Mesendoderm (in vitro differentiated cells): Measurements from ENCODE around the gene NPL.

Experiments used
- DNase-seq: peaks from one replicate; pipeline ENCODE4 v3.0.0; 2013
- H2AK5ac ChIP-seq: 2 replicates; pipeline ENCODE4 v1.6.1; 2013; ENCODE audit warnings: low read length, inconsistent platforms
- H2BK120ac ChIP-seq: 2 replicates; pipeline ENCODE4 v1.6.1; 2013; ENCODE audit warnings: low read depth, mild to moderate bottlenecking, low read length, moderate library complexity, mixed read lengths
- H2BK15ac ChIP-seq: replicated peaks from 2 replicates; pipeline ENCODE4 v1.6.1; 2013; ENCODE audit warnings: low read depth, mild to moderate bottlenecking, moderate library complexity
- H2BK5ac ChIP-seq: 2 replicates; pipeline ENCODE4 v1.6.1; 2013; ENCODE audit warnings: low read length, inconsistent platforms
- H3K18ac ChIP-seq: 2 replicates; pipeline ENCODE4 v1.6.1; 2013; ENCODE audit warnings: mild to moderate bottlenecking, low read length, mixed read lengths
- H3K23ac ChIP-seq: one replicate; pipeline ENCODE4 v1.6.1; 2013; ENCODE audit warnings: low read length
- H3K27ac ChIP-seq: 2 replicates; pipeline ENCODE4 v1.5.1; 2013; ENCODE audit warnings: low read depth, mild to moderate bottlenecking, inconsistent platforms, low read length, moderate library complexity
- H3K27me3 ChIP-seq: 2 replicates; pipeline ENCODE4 v1.6.1; 2013; ENCODE audit warnings: low read length, control low read depth, mild to moderate bottlenecking, inconsistent platforms; ENCODE audit not compliant: insufficient read depth, poor library complexity
- H3K36me3 ChIP-seq: 2 replicates; pipeline ENCODE4 v1.6.1; 2013; ENCODE audit warnings: low read length, inconsistent platforms; ENCODE audit not compliant: control insufficient read depth, insufficient read depth
- H3K4ac ChIP-seq: one replicate; pipeline ENCODE4 v1.6.1; 2013; ENCODE audit warnings: low read depth, mild to moderate bottlenecking, low read length, moderate library complexity
- H3K4me1 ChIP-seq: 2 replicates; pipeline ENCODE4 v1.6.1; 2013; ENCODE audit warnings: low read depth, low read length, inconsistent platforms; ENCODE audit not compliant: control insufficient read depth
- H3K4me2 ChIP-seq: 2 replicates; pipeline ENCODE4 v1.6.1; 2013; ENCODE audit warnings: low read length
- H3K4me3 ChIP-seq: 2 replicates; pipeline ENCODE4 v1.5.1; 2013; ENCODE audit warnings: mild to moderate bottlenecking, low read length
- H3K56ac ChIP-seq: one replicate; pipeline ENCODE4 v1.6.1; 2013; ENCODE audit warnings: low read length
- H3K79me1 ChIP-seq: 2 replicates; pipeline ENCODE4 v1.6.1; 2013; ENCODE audit warnings: low read length, inconsistent platforms
- H3K79me2 ChIP-seq: 2 replicates; pipeline ENCODE4 v1.6.1; 2013; ENCODE audit warnings: mild to moderate bottlenecking, low read length; ENCODE audit not compliant: control insufficient read depth, insufficient read depth
- H3K9ac ChIP-seq: 2 replicates; pipeline ENCODE4 v1.6.1; 2013; ENCODE audit warnings: low read length, inconsistent platforms
- H4K5ac ChIP-seq: one replicate; pipeline ENCODE4 v1.6.1; 2013; ENCODE audit warnings: low read length
- H4K8ac ChIP-seq: one replicate; pipeline ENCODE4 v1.6.1; 2013; ENCODE audit warnings: low read depth, mild to moderate bottlenecking, control low read depth, low read length, moderate library complexity
- WGBS: extraction: QIAGEN DNeasy Blood & Tissue Kit; methylation state at CpG from one replicate; pipeline ENCODE4 v1.1.7; 2013; ENCODE audit warnings: low lambda C conversion rate, missing lambda C conversion rate; ENCODE audit not compliant: insufficient coverage; ENCODE audit errors: extremely low coverage; 5-methylcytosine and 5-hydroxymethylcytosine counted together

Gene NPL

GRCh38 chr1:182877331-182877730 lies 87.8 kb downstream of the NPL start:
- Histone ChIP-seq H2BK15ac (no peak overlapping the region), H3K4ac (no peak overlapping the region), H3K27me3 (no peaks in the 10 kb centered on the region), H3K79me2 (no peaks in the 10 kb centered on the region), H2BK120ac (no peak overlapping the region), H3K9ac (no peak overlapping the region), H3K27ac (no peak overlapping the region), H3K4me3 (no peak overlapping the region), H4K8ac (no peak overlapping the region), H2AK5ac (no peak overlapping the region), H3K23ac (no peak overlapping the region), H4K5ac (no peak overlapping the region), H3K36me3 (peaks cover 32% of the 10 kb centered on the region), H3K79me1 (peaks cover 7% of the 10 kb centered on the region), H3K4me2 (no peak overlapping the region), H3K56ac (no peak overlapping the region), H3K18ac (no peak overlapping the region), H2BK5ac (no peak overlapping the region), H3K4me1 (no peaks in the 10 kb centered on the region)
- no peak for DNase-seq

- H3K23ac ChIP-seq = no peak overlapping the region
- H3K56ac ChIP-seq = no peak overlapping the region
- no peaks in the 10 kb centered on the region for H3K4me1 ChIP-seq
- H3K36me3 ChIP-seq = peaks cover 31% of the 10 kb centered on the region
- no peak overlapping the region for H3K4me3 ChIP-seq
- no peaks in the 10 kb centered on the region for H3K27me3 ChIP-seq
- WGBS = no CpG with 5 or more reads among the region's 7 CpGs
- no peak overlapping the region for H2BK120ac ChIP-seq
- H3K27ac ChIP-seq = no peak overlapping the region
- H3K4ac ChIP-seq = no peak overlapping the region
- no peak overlapping the region for H3K18ac ChIP-seq
- H4K8ac ChIP-seq = no peak overlapping the region
- no peak overlapping the region for H4K5ac ChIP-seq
- H2BK5ac ChIP-seq = no peak overlapping the region
- no peak overlapping the region for H2AK5ac ChIP-seq
- no peak overlapping the region for H2BK15ac ChIP-seq
- no peak overlapping the region for H3K4me2 ChIP-seq
- H3K9ac ChIP-seq = no peak overlapping the region
- DNase-seq = no peak
- H3K79me2 ChIP-seq = no peaks in the 10 kb centered on the region
- peaks cover 7% of the 10 kb centered on the region for H3K79me1 ChIP-seq
Observed at GRCh38 chr1:182877842-182878241, 88.3 kb downstream of the NPL start.
